Testis (tissue), 2 donors: ENCODE results near the gene TDG.

Experiments
- POLR2A ChIP-seq: fragments of 450-650 bp; IDR thresholded peaks from one replicate; pipeline ENCODE4 v1.6.1; 2017; ENCODE audit warnings: antibody characterized with exemption, mild to moderate bottlenecking, moderate library complexity
- TF ChIP-seq, protein P1 (sequence below), 3 experiments: fragments of 450-650 bp in 2 of 3; fragments of 200-600 bp in 1 of 3; sonication (generic) in 1 of 3; IDR thresholded peaks; one replicate each; pipeline ENCODE4 v1.5.1; 2016 to 2019; ENCODE audit warnings: antibody characterized with exemption in 3 of 3, mild to moderate bottlenecking in 2 of 3, moderate library complexity in 1 of 3

DNA sequence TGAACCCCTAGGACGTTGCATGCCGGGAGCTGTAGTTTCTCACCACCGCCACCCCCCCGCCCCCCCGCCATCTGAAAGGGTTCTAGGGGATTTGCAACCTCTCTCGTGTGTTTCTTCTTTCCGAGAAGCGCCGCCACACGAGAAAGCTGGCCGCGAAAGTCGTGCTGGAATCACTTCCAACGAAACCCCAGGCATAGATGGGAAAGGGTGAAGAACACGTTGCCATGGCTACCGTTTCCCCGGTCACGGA, 36.0 kb upstream of the TDG start:
- TF ChIP-seq, protein P1, sequence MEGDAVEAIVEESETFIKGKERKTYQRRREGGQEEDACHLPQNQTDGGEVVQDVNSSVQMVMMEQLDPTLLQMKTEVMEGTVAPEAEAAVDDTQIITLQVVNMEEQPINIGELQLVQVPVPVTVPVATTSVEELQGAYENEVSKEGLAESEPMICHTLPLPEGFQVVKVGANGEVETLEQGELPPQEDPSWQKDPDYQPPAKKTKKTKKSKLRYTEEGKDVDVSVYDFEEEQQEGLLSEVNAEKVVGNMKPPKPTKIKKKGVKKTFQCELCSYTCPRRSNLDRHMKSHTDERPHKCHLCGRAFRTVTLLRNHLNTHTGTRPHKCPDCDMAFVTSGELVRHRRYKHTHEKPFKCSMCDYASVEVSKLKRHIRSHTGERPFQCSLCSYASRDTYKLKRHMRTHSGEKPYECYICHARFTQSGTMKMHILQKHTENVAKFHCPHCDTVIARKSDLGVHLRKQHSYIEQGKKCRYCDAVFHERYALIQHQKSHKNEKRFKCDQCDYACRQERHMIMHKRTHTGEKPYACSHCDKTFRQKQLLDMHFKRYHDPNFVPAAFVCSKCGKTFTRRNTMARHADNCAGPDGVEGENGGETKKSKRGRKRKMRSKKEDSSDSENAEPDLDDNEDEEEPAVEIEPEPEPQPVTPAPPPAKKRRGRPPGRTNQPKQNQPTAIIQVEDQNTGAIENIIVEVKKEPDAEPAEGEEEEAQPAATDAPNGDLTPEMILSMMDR (IDR thresholded peaks at IDR 0.05): no peak
- no peak for TF ChIP-seq POLR2A
